ENCODE measurements around the gene NCAPH2. TPM values are rescaled to one million over a fixed set of nuclear protein-coding genes. Genes with fewer than 3 reads are reported as not detected.

Gene NCAPH2
- total and polyA plus RNA-seq, 2 of the 13 experiments (the other 11 are each of a cell fraction or from before 2014, with no cell fraction given): 28.1 to 64.4 TPM

- TF ChIP-seq ZNF503 (CRISPR knock-in tag; IDR thresholded peaks at IDR 0.05) (no peak), ZNF850 (CRISPR knock-in tag; conservative IDR thresholded peaks at IDR 0.05) (no peak), MEF2D (CRISPR knock-in tag; IDR thresholded peaks at IDR 0.05) (no peak), MEIS2 (CRISPR knock-in tag; IDR thresholded peaks at IDR 0.05) (peak; percentile 13; the same call in 1 of the 2 replicates), CHD2 (IDR thresholded peaks at IDR 0.05; ENCODE audit: low read depth, low read length) (no peak), BCLAF1 (IDR thresholded peaks at IDR 0.05) (no peak), REST (IDR thresholded peaks at IDR 0.05; ENCODE audit: borderline replicate concordance in 1 of 2, low read depth in 1 of 2, low read length in 2 of 2) (no peak), ZNF770 (CRISPR knock-in tag; IDR thresholded peaks at IDR 0.05) (peak; percentile 55; the same call in 1 of the 2 replicates), ZFX (CRISPR knock-in tag; IDR thresholded peaks at IDR 0.05; ENCODE audit: low read depth) (no peak), MAFG (CRISPR knock-in tag; IDR thresholded peaks at IDR 0.05) (no peak), ZNF552 (CRISPR knock-in tag; IDR thresholded peaks at IDR 0.05; ENCODE audit: borderline replicate concordance) (peak; percentile 68; the same call in 1 of the 2 replicates), ZNF557 (CRISPR knock-in tag; IDR thresholded peaks at IDR 0.05) (no peak; the same call in 1 of the 2 replicates), RARG (CRISPR knock-in tag; IDR thresholded peaks at IDR 0.05; ENCODE audit: low read depth) (no peak), IKZF5 (CRISPR knock-in tag; IDR thresholded peaks at IDR 0.05) (no peak), ZNF7 (CRISPR knock-in tag; IDR thresholded peaks at IDR 0.05) (no peak), FOXK2 (IDR thresholded peaks at IDR 0.05) (no peak), KMT2A (CRISPR knock-in tag; IDR thresholded peaks at IDR 0.05) (peak; percentile 52; the same call in 1 of the 2 replicates), ZNF746 (CRISPR knock-in tag; IDR thresholded peaks at IDR 0.05) (peak; percentile 77)
These were observed 22.0 kb downstream of the NCAPH2 start, which contains the start of gene TYMP (continued) for GRCh38 chr22:50529897-50530579.

Measured in HepG2 (cell line).